SK-N-SH (cell line): ENCODE data around the gene UCHL5. TPM values are rescaled to one million over a fixed set of nuclear protein-coding genes. Genes with fewer than 3 reads are reported as not detected.

Source experiments
- CTCF ChIA-PET: fragments of 300-600, 350-600 bp; formaldehyde crosslinking; extraction: SDS; loops from one replicate; lab custom pipeline; 2021; lab: Yijun Ruan, JAX
- POLR2A ChIA-PET: fragments of 350-600 bp; sonication (Branson Sonifier 250); formaldehyde crosslinking; extraction: SDS; loops from one replicate; lab custom pipeline; 2020; ENCODE audit warnings: antibody characterized with exemption, inconsistent platforms; lab: Yijun Ruan, JAX
- DNase-seq: peaks from one replicate; pipeline ENCODE4 v3.0.0; 2012
- H2AFZ ChIP-seq: fragments of 200-600 bp; sonication (generic); 2 replicates; pipeline ENCODE4 v1.8.1; 2016; ENCODE audit warnings: antibody characterized with exemption, mild to moderate bottlenecking, low read depth
- H3F3A ChIP-seq: fragments of 200-600 bp; sonication (generic); replicated peaks from 2 replicates; pipeline ENCODE3; 2016; ENCODE audit warnings: antibody characterized with exemption, mild to moderate bottlenecking; ENCODE audit not compliant: insufficient read depth
- H3K27ac ChIP-seq, 2 experiments: fragments of 200-500 bp in 1 of 2; fragments of 200-600 bp in 1 of 2; sonication (Bioruptor generic) in 1 of 2; sonication (generic), shearing (Covaris generic) in 1 of 2; 2 replicates each; pipeline versions ENCODE4 v1.5.1 to v1.6.1; 2014 to 2016; ENCODE audit warnings: low read depth in 2 of 2, inconsistent platforms in 1 of 2, low read length in 1 of 2, mild to moderate bottlenecking in 1 of 2, mixed read lengths in 1 of 2
- H3K27me3 ChIP-seq: fragments of 200-600 bp; sonication (generic), shearing (Covaris generic); 2 replicates; pipeline ENCODE4 v1.6.1; 2016; ENCODE audit warnings: mixed run types; ENCODE audit not compliant: insufficient read depth
- H3K36me3 ChIP-seq, 2 experiments: fragments of 200-500 bp in 1 of 2; fragments of 200-600 bp in 1 of 2; sonication (Bioruptor generic) in 1 of 2; sonication (generic) in 1 of 2; replicated peaks in 1 of 2; 2 replicates each; pipeline versions ENCODE3 to v1.5.1; 2014 to 2016; ENCODE audit warnings: low read length in 1 of 2, mild to moderate bottlenecking in 1 of 2; ENCODE audit not compliant: insufficient read depth in 2 of 2, control insufficient read depth in 1 of 2
- H3K4me1 ChIP-seq, 2 experiments: fragments of 200-500 bp in 1 of 2; fragments of 200-600 bp in 1 of 2; sonication (Bioruptor generic) in 1 of 2; sonication (generic), shearing (Covaris generic) in 1 of 2; 2 replicates each; pipeline versions ENCODE4 v1.5.1 to v1.6.1; 2014 to 2016; ENCODE audit warnings: low read depth in 1 of 2, low read length in 1 of 2, mixed run types in 1 of 2; ENCODE audit not compliant: insufficient read depth in 2 of 2, control insufficient read depth in 1 of 2
- H3K4me2 ChIP-seq: fragments of 200-600 bp; sonication (generic), shearing (Covaris generic); 2 replicates; pipeline ENCODE4 v1.6.1; 2017; ENCODE audit warnings: mixed run types
- H3K4me3 ChIP-seq, 2 experiments: fragments of 200-500 bp in 1 of 2; fragments of 200-600 bp in 1 of 2; sonication (Bioruptor generic) in 1 of 2; sonication (generic), shearing (Covaris generic) in 1 of 2; 2 replicates each; pipeline versions ENCODE4 v1.5.1 to v1.8.1; 2014 to 2016; ENCODE audit warnings: low read depth in 2 of 2, inconsistent platforms in 1 of 2, low read length in 1 of 2, mild to moderate bottlenecking in 1 of 2, mixed read lengths in 1 of 2, moderate library complexity in 1 of 2
- H3K79me2 ChIP-seq: fragments of 200-600 bp; sonication (generic); 2 replicates; pipeline ENCODE4 v1.8.1; 2017; ENCODE audit warnings: mild to moderate bottlenecking; ENCODE audit not compliant: insufficient read depth
- H3K9ac ChIP-seq: fragments of 200-600 bp; sonication (generic); 2 replicates; pipeline ENCODE4 v1.6.1; 2017; ENCODE audit warnings: mixed run types
- H3K9me2 ChIP-seq: fragments of 200-600 bp; sonication (generic); 2 replicates; pipeline ENCODE4 v1.6.1; 2017; ENCODE audit warnings: mixed run types
- H3K9me3 ChIP-seq: fragments of 200-600 bp; sonication (generic); 2 replicates; pipeline ENCODE4 v1.6.1; 2017; ENCODE audit warnings: mixed run types, mild to moderate bottlenecking, moderate library complexity
- H4K20me1 ChIP-seq: fragments of 200-600 bp; sonication (generic); 2 replicates; pipeline ENCODE4 v1.6.1; 2017; ENCODE audit warnings: mild to moderate bottlenecking, mixed run types; ENCODE audit not compliant: insufficient read depth
- CHD2 ChIP-seq: fragments of 150-350 bp; IDR thresholded peaks from 2 replicates; pipeline ENCODE4 v1.6.1; 2018; ENCODE audit warnings: low read length; ENCODE audit not compliant: partially characterized antibody
- CTCF ChIP-seq: fragments of 200-600 bp; sonication (generic); IDR thresholded peaks from 2 replicates; pipeline ENCODE4 v1.6.1; 2017; ENCODE audit warnings: antibody characterized with exemption, mild to moderate bottlenecking, moderate library complexity
- EP300 ChIP-seq, 2 experiments: IDR thresholded peaks; 2 replicates each; pipeline versions ENCODE4 v1.4.0 to v1.6.1; 2012; ENCODE audit warnings: borderline replicate concordance in 1 of 2, low read depth in 1 of 2, low read length in 1 of 2
- EZH2phosphoT487 ChIP-seq: fragments of 200-600 bp; sonication (generic); IDR thresholded peaks from 2 replicates; pipeline ENCODE4 v1.6.1; 2017; ENCODE audit warnings: low read depth, mixed run types, mild to moderate bottlenecking, antibody characterized with exemption, moderate library complexity, borderline replicate concordance
- FOSL2 ChIP-seq: IDR thresholded peaks from 2 replicates; pipeline ENCODE4 v1.4.0; 2012; ENCODE audit warnings: low read depth, mild to moderate bottlenecking, moderate library complexity, borderline replicate concordance
- FOXJ3 ChIP-seq: sonication (generic); formaldehyde crosslinking; IDR thresholded peaks from 2 replicates; pipeline ENCODE4 v1.5.1; 2020; ENCODE audit warnings: mild to moderate bottlenecking, missing genetic modification reagents
- FOXM1 ChIP-seq: IDR thresholded peaks from 2 replicates; pipeline ENCODE4 v1.4.0; 2012; ENCODE audit warnings: low read depth, mild to moderate bottlenecking
- MAX ChIP-seq: IDR thresholded peaks from 2 replicates; pipeline ENCODE4 v1.4.0; 2012; ENCODE audit warnings: low read depth
- MEF2A ChIP-seq: IDR thresholded peaks from 2 replicates; pipeline ENCODE4 v1.4.0; 2012; ENCODE audit warnings: low read depth, borderline replicate concordance
- NFIC ChIP-seq: IDR thresholded peaks from 2 replicates; pipeline ENCODE4 v1.4.0; 2012; ENCODE audit warnings: borderline replicate concordance
- POLR2AphosphoS5 ChIP-seq: IDR thresholded peaks from 2 replicates; pipeline ENCODE4 v1.6.1; 2012; ENCODE audit warnings: low read depth, low read length
- RCOR1 ChIP-seq: fragments of 150-350 bp; IDR thresholded peaks from 2 replicates; pipeline ENCODE4 v1.6.1; 2017; ENCODE audit warnings: antibody characterized with exemption, low read length
- SMC3 ChIP-seq: IDR thresholded peaks from 2 replicates; pipeline ENCODE4 v1.6.1; 2012; ENCODE audit warnings: low read depth, low read length, improper control_type of control experiment
- TAF1 ChIP-seq: IDR thresholded peaks from 2 replicates; pipeline ENCODE4 v1.6.1; 2012; ENCODE audit warnings: low read depth, mild to moderate bottlenecking, low read length, moderate library complexity, borderline replicate concordance
- USF1 ChIP-seq: IDR thresholded peaks from 2 replicates; pipeline ENCODE4 v1.4.0; 2012; ENCODE audit warnings: low read depth, borderline replicate concordance
- YY1 ChIP-seq: IDR thresholded peaks from 2 replicates; pipeline ENCODE4 v1.4.0; 2012; ENCODE audit warnings: low read depth, mild to moderate bottlenecking
- WGBS: methylation state at CpG from one replicate; pipeline ENCODE4 v1.1.6; 2017; ENCODE audit warnings: low lambda C conversion rate; 5-methylcytosine and 5-hydroxymethylcytosine counted together
- polyA plus RNA-seq, 3 experiments: library from polyadenylated mRNA; depleted of rRNA; stranded (reverse); fragments of >200 nt; gene quantifications; 2 replicates each; pipeline ENCODE4 v1.2.3, GENCODE V29; 2012

UCHL5 gene
- polyA plus RNA-seq, 1 of the 3 experiments (the other 2 are of a cell fraction) = 14.9 TPM

- TF ChIP-seq CTCF = no peak
- TF ChIP-seq MAX = no peak
- TF ChIP-seq USF1 = no peak
- no peak for TF ChIP-seq POLR2AphosphoS5
- no peak for TF ChIP-seq FOSL2
- no peak for TF ChIP-seq CHD2
- no peak for TF ChIP-seq YY1
- TF ChIP-seq, all 33 proteins: peak for 0
These were observed 44.8 kb upstream of the UCHL5 start (continued) for GRCh38 chr1:193103759-193104501.

DNA sequence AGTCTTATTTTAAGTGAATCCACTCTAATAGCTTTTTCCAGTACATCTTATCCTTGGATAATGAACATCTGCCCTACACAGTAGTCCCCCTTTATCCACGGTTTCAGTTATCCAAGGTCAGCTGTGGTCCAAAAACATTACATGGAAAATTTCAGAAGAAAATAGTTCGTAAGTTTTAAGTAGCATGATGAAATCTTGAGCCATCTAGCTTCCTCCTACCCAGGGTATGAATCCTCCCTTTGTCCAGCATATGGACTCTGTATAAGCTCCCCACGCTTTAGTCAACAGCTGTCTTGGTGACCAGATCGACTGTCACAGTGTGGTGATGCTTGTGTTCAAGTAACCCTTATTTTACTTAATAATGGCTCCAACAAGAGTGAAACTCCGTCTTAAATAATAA is 43.5 kb upstream of the UCHL5 start:
- H3K9me3 ChIP-seq = no peaks in the 10 kb centered on the region
- no peaks in the 10 kb centered on the region for H3K9me2 ChIP-seq
- H3K27me3 ChIP-seq = no peaks in the 10 kb centered on the region
- TF ChIP-seq YY1 (no peak), SMC3 (no peak), RCOR1 (no peak), EP300 (IDR thresholded peaks at IDR 0.05; ENCODE audit: borderline replicate concordance in 1 of 2, low read depth in 1 of 2, low read length in 1 of 2) (no peak), FOXM1 (no peak), FOXJ3 (CRISPR knock-in tag) (no peak), TAF1 (no peak), POLR2AphosphoS5 (no peak), MAX (no peak), MEF2A (no peak), EZH2phosphoT487 (no peak), NFIC (no peak)
- no peak for DNase-seq
- CTCF ChIA-PET = interaction anchor here (3.5 kb wide), 1 partner anchor 20 kb away, joined by 19 read pairs; the partner anchor contains the start of gene CDC73
- no peak overlapping the region for H3K4me3 ChIP-seq
- H3K9ac ChIP-seq = no peak overlapping the region
- POLR2A ChIA-PET = no interaction called here
- H3F3A ChIP-seq = peaks cover 21% of the 10 kb centered on the region
- H3K4me1 ChIP-seq = peaks cover 7 to 11% of the 10 kb centered on the region in 2 experiments; a peak in 3 of 4 replicates
- 98% methylated on average over 5 of the region's 5 CpGs for WGBS
- H2AFZ ChIP-seq = no peak overlapping the region
- peaks cover 22 to 33% of the 10 kb centered on the region in 2 experiments for H3K36me3 ChIP-seq
- no peak overlapping the region for H3K4me2 ChIP-seq
- H3K27ac ChIP-seq = no peak overlapping the region
- H3K79me2 ChIP-seq = peaks cover 45% of the 10 kb centered on the region
- no peaks in the 10 kb centered on the region; the same call in 1 of the 2 replicates for H4K20me1 ChIP-seq
